NCI-H1105 treated with DMSO at 0.1 percent for 48 hours (cell line): ENCODE data around the gene GALNT16.
"Not testable (repeated sequence)": the region's sequence is repeated elsewhere in the genome, so short reads cannot be mapped to it uniquely, and the experiment has no call there.

Experiments used
- DNase-seq: peaks from one replicate; lab custom pipeline; 2025; lab: John Stamatoyannopoulos, UW

The GALNT16 gene

GRCh38 chr14:69364378-69364777 lies 104.4 kb downstream of the GALNT16 start:
- no peak for DNase-seq

GRCh38 chr14:69366069-69366468 lies 106.1 kb downstream of the GALNT16 start:
- DNase-seq = no peak

GRCh38 chr14:69366761-69367160 lies 106.8 kb downstream of the GALNT16 start:
- no peak for DNase-seq

GRCh38 chr14:69368381-69368780 lies 108.4 kb downstream of the GALNT16 start:
- no peak for DNase-seq

- DNase-seq = no peak
Measured at GRCh38 chr14:69370061-69370460, 110.1 kb downstream of the GALNT16 start.

GRCh38 chr14:69372146-69372545 lies 112.2 kb downstream of the GALNT16 start:
- DNase-seq = no peak

GRCh38 chr14:69373104-69373503 lies 113.1 kb downstream of the GALNT16 start:
- DNase-seq = peak; percentile 40

GRCh38 chr14:69374235-69374634 lies 114.3 kb downstream of the GALNT16 start:
- no peak for DNase-seq

- DNase-seq = no peak
Measured at GRCh38 chr14:69375182-69375581, 115.2 kb downstream of the GALNT16 start.

- DNase-seq = no peak
Measured at GRCh38 chr14:69375722-69376121, 115.8 kb downstream of the GALNT16 start.

- no peak for DNase-seq
Measured at GRCh38 chr14:69376439-69376838, 116.5 kb downstream of the GALNT16 start.

GRCh38 chr14:69378274-69378673 lies 118.3 kb downstream of the GALNT16 start:
- DNase-seq = no peak

GRCh38 chr14:69387311-69387710 lies 127.4 kb downstream of the GALNT16 start:
- no peak for DNase-seq

- not testable (repeated sequence) for DNase-seq
Measured at GRCh38 chr14:69391400-69391799, 131.4 kb downstream of the GALNT16 start.

- DNase-seq = no peak
Measured at GRCh38 chr14:69392481-69392880, 132.5 kb downstream of the GALNT16 start.

- DNase-seq = no peak
Measured at GRCh38 chr14:69395929-69396328, 136.0 kb downstream of the GALNT16 start.

GRCh38 chr14:69398053-69398817 lies 138.3 kb downstream of the GALNT16 start, which contains the start of the genes ERH and SLC39A9:
Gene ERH (minus strand): TSS chr14:69398299. CDS start chr14:69398233, 66 bp downstream.
Gene SLC39A9 (plus strand): TSS chr14:69398692. CDS start chr14:69399370, 678 bp downstream.
- peak; percentile 99 for DNase-seq

- DNase-seq = no peak
Measured at GRCh38 chr14:69398818-69399210, 138.9 kb downstream of the GALNT16 start.

GRCh38 chr14:69399750-69400149 lies 139.8 kb downstream of the GALNT16 start:
- DNase-seq = no peak

- DNase-seq = no peak
Measured at GRCh38 chr14:69400154-69400553, 140.2 kb downstream of the GALNT16 start.

- DNase-seq = no peak
Measured at GRCh38 chr14:69401841-69402240, 141.9 kb downstream of the GALNT16 start.

- no peak for DNase-seq
Measured at GRCh38 chr14:69404478-69404877, 144.5 kb downstream of the GALNT16 start.

GRCh38 chr14:69404883-69405282 lies 144.9 kb downstream of the GALNT16 start:
- no peak for DNase-seq

GRCh38 chr14:69405762-69406161 lies 145.8 kb downstream of the GALNT16 start:
- no peak for DNase-seq
